ENCODE measurements around the gene ELK4.

The ELK4 gene

DNA sequence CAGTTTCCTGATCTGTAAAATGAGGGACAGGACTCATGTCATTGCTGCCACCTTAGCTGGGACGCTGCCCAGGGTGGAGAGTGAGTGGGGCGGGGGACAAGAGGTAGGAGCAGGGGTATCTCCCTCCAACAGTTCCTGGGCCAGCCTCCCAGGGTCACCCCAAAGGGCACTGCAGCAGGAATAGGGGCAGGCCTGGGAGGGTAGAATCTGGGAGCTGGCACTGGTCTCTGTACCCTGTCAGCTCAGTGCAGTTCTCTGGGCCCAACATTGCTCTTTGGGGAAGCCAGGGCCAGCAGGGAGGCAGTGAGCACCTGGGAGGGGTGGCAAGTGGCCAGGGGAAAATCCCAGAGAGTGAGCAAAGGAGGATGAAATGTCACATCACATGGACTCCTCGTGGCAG is 55.8 kb downstream of the ELK4 start:
- TF ChIP-seq, protein P1, sequence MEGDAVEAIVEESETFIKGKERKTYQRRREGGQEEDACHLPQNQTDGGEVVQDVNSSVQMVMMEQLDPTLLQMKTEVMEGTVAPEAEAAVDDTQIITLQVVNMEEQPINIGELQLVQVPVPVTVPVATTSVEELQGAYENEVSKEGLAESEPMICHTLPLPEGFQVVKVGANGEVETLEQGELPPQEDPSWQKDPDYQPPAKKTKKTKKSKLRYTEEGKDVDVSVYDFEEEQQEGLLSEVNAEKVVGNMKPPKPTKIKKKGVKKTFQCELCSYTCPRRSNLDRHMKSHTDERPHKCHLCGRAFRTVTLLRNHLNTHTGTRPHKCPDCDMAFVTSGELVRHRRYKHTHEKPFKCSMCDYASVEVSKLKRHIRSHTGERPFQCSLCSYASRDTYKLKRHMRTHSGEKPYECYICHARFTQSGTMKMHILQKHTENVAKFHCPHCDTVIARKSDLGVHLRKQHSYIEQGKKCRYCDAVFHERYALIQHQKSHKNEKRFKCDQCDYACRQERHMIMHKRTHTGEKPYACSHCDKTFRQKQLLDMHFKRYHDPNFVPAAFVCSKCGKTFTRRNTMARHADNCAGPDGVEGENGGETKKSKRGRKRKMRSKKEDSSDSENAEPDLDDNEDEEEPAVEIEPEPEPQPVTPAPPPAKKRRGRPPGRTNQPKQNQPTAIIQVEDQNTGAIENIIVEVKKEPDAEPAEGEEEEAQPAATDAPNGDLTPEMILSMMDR (IDR thresholded peaks at IDR 0.05; ENCODE audit: low read depth, low read length), result no peak
- DNase-seq (ENCODE audit: low read depth in 2 of 2), result no peak

DNA sequence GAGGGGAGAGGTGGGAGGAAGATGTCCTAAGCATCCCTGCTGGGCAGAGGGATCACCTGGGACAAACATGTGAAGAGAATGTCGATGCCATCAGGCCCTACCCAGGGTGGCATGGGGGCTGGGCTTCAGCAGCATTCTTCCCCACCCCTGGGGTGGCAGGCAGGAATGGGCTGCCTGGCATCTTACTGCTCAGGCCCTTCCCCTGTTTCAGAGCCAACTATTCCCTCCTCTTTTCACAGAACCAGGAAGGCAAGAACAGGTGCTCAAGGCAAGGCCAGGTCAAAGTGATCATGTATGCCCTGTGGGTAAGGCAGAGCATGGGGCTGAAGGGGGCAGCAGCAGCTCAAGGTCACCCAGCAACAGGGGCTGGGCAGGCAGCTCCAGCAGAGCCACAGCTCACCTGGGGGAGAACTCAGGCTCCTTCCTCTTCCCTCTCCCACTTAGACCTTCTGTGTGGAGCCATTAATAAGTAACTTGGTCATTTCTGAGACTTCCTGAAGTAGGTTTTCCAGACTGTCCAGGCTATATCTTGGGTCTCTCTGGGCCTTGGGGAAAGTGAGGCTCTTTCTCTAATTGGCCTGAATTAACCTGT is 56.4 kb downstream of the ELK4 start:
- H3K4me3 ChIP-seq (replicated peaks in 1 of 2; ENCODE audit: low read depth in 2 of 2, low read length in 2 of 2), result no peak overlapping the region

More for the DNA sequence above, 55.8 kb downstream of the ELK4 start:
- H3K4me3 ChIP-seq (replicated peaks in 1 of 2; ENCODE audit: low read depth in 2 of 2, low read length in 2 of 2), result no peak overlapping the region

DNA sequence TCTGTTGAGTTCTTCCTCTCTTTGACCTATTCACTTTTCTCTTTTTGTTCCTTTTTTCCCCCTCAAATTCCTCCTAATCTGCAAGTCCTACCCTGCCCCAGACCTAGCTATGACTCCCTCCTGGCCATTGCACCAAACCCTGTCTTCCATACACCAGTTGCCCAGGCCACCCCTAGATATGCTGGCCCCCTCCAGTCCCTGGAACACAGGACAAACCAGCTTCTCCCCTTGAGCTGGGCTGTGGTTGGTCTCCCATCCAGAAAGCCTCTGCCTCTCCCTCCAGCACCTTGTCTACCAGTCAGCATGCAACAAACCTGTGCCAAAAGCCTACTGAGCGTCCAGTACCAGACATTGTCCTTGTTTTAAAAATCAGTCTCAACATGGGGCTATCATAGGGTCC is 59.4 kb downstream of the ELK4 start:
- DNase-seq (ENCODE audit: low read depth in 2 of 2), result no peak
- H3K4me3 ChIP-seq (replicated peaks in 1 of 2; ENCODE audit: low read depth in 2 of 2, low read length in 2 of 2), result no peak overlapping the region
- TF ChIP-seq, protein P1 (IDR thresholded peaks at IDR 0.05; ENCODE audit: low read depth, low read length), result no peak

More for the DNA sequence above, 56.4 kb downstream of the ELK4 start:
- TF ChIP-seq, protein P1 (IDR thresholded peaks at IDR 0.05; ENCODE audit: low read depth, low read length), result no peak
- DNase-seq (ENCODE audit: low read depth in 2 of 2), result no peak

DNA sequence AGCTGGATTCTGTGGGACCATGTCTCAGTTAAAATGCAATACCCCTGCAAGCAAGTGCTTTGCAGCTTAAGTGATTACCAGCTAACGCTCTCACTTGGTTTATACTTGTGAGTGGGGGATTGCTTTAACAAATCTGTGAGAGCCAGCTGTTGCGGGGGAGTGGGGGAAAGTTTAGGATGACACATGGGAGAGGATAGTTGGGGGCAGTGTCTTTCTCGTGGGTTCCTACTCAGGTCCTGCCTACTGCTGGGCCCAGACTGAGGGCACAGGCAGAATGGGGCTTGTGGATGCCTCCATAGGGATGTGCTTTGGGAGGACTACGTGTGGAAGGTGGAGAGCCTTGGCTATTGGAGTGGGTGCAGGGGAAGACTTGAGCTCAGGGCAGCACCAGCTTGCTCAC is 60.1 kb downstream of the ELK4 start:
- DNase-seq (ENCODE audit: low read depth in 2 of 2), result no peak
- TF ChIP-seq, protein P1 (IDR thresholded peaks at IDR 0.05; ENCODE audit: low read depth, low read length), result no peak
- no peak overlapping the region for H3K4me3 ChIP-seq (replicated peaks in 1 of 2; ENCODE audit: low read depth in 2 of 2, low read length in 2 of 2)

DNA sequence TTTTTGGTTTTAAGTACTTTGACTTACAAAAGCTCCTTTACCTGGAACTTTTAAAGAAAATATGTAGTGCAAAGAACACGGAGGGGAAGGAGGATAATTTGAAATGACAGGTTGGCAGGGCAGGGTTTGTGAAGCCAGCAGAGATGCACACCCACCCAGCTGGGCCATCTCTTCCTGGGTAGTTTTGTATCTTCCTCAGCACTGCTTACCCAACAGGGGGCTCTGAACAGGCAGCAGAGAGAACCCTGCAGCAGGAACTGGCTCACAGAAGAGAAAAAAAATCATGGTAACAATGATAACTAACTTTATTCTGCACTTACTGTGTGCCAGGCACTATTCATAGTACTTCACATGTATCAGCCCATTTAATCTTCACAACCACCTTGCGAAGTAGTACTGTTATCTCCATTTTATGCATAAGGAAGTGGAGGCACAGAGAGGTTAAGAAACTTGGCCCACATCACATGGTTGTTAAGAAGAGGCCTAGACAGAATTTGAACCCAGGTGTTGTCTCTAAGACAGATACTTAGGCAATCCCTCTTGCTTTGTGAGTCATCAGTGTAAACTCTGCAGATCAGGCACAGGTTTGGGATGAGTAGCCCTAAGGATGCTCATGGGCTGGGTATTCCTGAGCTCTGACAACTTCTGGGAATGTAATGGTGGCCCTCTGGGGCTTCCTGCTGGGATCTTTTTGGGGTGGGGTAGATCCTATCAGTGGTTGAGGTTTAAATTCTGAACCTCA is 60.8 kb downstream of the ELK4 start:
- no peak overlapping the region for H3K4me3 ChIP-seq (replicated peaks in 1 of 2; ENCODE audit: low read depth in 2 of 2, low read length in 2 of 2)
- TF ChIP-seq, protein P1 (IDR thresholded peaks at IDR 0.05; ENCODE audit: low read depth, low read length), result no peak
- DNase-seq (ENCODE audit: low read depth in 2 of 2), result no peak

DNA sequence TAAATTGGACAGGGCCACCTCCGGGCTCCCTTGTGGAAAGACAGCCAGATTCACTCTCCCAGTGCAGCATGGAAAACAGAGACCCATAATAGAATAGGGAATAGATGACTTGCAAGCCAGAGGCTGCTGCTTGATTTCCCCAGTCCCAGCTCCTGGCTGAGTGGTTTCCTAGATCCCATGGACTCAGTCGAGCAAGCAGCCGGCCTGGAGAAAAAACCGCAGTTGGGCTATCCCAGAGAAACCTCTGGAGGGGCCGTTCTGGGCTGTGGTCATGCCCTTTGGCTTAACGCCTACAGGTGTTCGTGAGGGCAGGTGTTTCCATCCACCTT is 61.7 kb downstream of the ELK4 start:
- TF ChIP-seq, protein P1 (IDR thresholded peaks at IDR 0.05; ENCODE audit: low read depth, low read length), result no peak
- no peak overlapping the region for H3K4me3 ChIP-seq (replicated peaks in 1 of 2; ENCODE audit: low read depth in 2 of 2, low read length in 2 of 2)
- DNase-seq (ENCODE audit: low read depth in 2 of 2), result no peak

All from cardiac fibroblast (primary cell).